Frontal cortex (tissue), 4 donors: ENCODE results near the gene LDLRAD4. TPM values are rescaled to one million over a fixed set of nuclear protein-coding genes. Genes with fewer than 3 reads are reported as not detected.

Source experiments
- DNase-seq, 2 donors: peaks; one replicate each; pipeline ENCODE4 v3.0.0; 2012; ENCODE audit warnings: low spot score in 2 of 2
- FAIRE-seq: peaks from 2 replicates; lab custom pipeline; 2012; peaks lifted over from hg19 to GRCh38; lab: Jason Lieb, UNC
- total RNA-seq: library from RNA; depleted of rRNA; stranded (reverse); fragments of >200 nt; gene quantifications from one replicate; pipeline ENCODE4 v1.2.3, GENCODE V29; 2014
- donor health status: control.
- donor health status: control.
- donor health status: control.

LDLRAD4 gene
- total RNA-seq, 1 donor from 2014 or later, result 60.7 TPM

DNA sequence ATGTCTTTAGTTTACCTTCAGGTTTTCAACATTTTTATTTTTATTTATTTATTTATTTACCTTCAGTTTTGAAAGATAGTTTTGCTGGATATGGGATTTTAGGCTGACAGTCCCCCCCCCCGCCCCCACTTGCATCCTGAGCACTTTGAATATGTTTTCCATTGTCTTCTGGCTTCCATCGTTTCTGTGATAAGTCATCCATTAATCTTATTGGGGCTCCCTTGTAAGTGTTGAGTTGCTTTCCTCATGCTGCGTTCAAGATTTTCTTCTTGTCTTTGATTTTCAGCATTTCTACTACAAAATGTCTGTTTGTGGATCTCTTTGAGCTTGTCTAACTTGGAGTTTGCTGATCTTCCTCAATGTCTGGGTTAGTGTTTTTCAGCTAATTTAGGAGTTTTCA is 19.4 kb upstream of the LDLRAD4 start:
- FAIRE-seq (no peak), DNase-seq (no peak)

DNA sequence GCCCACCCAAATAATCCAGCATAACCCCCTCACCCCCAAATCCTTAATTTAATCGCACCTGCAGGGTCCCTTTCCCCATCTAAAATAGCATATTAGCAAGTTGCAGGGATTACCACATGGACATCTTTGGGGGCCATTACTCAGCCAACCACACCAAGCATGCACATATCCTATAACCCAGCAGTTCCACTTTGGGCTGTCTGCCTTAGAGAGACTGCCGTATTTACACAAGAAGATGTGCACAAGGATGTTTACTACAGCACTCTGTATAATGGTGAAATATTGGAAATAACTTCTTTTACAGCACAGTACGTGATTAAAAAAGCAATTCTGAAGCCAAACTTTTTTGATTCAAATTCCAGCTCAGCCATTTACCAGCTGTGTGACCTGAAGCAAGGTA is 17.3 kb upstream of the LDLRAD4 start:
- DNase-seq (no peak), FAIRE-seq (no peak)

DNA sequence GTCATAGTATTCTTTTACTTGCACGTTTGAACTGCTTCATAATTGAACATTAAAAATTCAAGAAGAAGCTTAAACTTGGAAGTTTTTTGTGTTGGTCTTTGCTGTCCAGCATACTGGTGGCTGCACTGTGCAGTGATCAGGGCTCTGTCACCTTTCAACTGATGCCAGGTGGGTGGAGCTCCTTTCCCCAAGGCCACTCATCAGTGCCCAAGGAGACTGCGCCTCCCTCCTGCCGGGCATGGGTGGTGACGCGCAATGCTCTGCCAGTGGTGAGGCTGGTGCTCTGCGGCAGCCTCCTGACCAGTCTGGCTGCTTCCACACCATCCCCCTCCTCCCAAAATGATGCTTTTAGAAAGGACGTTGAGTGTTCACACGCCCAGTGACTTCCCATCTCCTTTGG is 16.0 kb upstream of the LDLRAD4 start:
- DNase-seq, result no peak
- FAIRE-seq, result no peak

DNA sequence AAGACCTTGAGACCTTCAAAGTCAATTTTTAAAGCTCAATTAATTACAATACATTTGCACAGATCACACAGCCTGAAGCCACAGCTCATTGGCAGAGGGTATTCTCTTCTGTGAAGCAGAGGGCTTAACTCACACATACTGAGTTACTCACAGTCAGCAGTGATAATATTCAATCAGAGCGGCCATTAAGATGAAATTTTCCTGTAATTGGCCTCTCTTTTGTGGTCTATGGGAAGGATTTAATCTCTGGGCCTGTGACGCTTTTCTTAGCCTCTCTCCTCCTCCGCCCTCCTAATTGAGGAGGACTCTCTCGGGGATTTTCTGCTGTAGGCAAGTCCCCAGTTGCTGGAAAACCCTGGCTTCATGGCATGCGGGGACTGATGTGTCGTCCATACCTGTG is 12.3 kb upstream of the LDLRAD4 start:
- no peak for DNase-seq
- FAIRE-seq, result no peak

DNA sequence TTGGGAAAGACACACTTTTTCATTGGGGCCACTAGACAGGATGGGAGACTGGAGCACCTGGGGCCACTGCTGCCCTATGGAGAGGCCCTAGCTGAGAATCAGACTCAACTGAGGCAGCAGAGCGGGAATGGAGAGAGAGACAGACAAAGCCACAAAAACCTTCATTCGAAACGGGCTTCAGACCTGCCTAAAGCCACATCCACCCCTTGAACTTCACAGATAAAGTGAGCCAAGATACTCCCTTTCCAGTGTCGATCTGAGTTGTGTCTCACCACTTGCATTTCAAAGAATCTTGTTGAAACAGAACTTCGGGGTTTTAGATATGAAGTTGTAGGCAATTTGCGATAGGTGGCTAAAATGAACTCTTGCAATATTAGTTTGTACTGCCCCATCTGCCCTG is 11.3 kb upstream of the LDLRAD4 start:
- FAIRE-seq, result no peak
- no peak for DNase-seq

GRCh38 chr18:13211534-13211933 is 7.0 kb upstream of the LDLRAD4 start:
- DNase-seq, result no peak

DNA sequence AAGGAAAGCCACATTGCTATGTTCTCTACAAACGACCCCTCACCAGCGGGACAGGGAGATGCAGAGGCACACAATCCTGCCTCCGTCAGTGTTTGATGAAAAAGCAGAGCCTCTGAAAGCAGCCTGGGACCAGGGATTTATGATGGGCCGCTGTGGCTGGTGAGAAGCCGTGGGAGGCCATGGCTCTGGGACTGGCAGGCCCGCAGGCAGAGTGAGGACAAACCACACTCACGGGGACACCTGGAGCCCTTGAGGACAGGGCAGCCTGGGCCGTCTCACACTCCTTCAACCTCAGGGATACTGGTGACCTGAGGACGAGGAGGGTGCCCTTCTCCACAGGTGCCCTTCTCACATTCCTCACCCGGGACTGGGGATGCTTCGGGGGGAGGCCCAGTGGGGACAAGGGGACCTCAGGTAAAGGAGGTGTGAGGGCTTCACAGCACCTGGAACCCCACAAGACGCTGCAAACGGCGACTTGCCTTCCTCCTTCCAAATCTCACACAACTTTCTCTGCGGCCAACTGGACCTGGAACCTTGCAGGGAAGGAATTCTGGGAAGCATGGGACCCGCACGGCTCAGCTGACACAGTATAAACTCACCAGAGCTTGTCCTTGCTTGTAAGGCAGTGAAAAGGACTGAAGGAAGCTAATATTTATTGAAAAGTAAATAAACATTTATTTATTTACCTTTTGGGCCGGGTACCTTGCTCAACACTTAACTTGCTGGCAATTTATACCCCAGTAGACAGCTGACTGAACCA is 5.3 kb upstream of the LDLRAD4 start:
- FAIRE-seq (no peak), DNase-seq (no peak)

More at GRCh38 chr18:13211534-13211933, 7.0 kb upstream of the LDLRAD4 start:
- no peak for FAIRE-seq

- no peak for FAIRE-seq
- no peak for DNase-seq
Observed at GRCh38 chr18:13214609-13215008, 4.0 kb upstream of the LDLRAD4 start.

DNA sequence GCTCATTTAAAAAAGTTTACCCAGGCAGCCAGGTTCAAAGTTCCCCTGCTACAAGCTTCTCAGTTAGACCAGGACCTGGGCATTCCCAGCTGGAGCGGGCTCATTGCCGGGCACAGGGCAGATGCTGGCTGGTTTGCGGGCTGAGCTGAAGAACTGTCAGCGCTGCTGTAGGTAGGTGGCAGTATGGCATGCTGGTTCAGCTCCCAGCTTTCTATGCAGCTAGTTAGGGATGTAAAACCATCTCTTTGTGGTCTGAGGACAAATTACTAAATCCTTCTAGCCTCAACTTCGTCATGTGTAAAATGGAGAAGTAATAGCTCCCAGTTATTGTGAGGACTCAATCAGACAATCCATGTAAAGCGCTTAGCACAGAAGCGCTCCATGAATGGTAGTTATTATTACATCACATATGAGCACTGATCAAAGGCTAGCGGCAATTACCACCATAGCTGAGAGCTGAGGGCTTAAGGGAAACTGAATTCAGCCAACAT is 2.4 kb upstream of the LDLRAD4 start:
- FAIRE-seq (peak; percentile 28), DNase-seq (peak; percentile 74 to 83)

DNA sequence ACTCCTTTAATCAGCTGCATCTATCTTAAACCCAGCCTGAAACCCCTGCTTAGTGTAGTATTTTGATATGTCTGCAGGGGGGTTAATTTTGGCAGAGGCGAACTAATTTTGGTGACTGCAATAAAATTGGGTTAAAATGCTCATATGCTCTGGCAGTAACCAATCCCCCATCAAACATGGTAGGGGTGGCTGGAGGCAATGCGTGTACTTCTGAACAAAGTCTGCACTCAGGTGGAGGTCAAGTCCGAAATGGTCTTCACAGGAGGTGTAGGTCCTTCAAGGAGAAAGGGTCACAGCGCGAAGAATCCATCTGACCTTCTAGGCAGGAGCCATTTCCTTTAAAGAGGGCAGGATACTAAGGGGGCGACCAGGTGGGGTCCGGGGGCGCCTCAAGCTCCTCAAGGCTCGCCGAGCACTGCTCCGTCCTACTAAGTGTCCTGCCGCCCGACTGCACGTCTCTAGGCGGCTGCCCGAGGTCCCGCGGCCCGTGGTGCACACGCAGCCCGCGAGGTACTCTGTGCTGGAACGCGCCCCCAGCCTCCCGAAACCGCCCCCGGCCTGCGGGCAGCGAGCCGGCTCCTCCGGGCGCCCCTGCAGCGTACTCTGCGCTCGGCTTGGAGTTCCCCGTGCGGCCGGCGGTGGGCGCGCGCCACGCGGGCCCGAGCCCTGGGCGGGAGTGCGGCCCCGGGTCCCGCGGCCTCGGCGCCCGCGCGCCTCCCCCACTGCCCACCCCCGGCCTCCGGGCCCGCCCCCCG is 1.7 kb upstream of the LDLRAD4 start:
- no peak for FAIRE-seq
- DNase-seq, result peak; percentile 71 to 78

DNA sequence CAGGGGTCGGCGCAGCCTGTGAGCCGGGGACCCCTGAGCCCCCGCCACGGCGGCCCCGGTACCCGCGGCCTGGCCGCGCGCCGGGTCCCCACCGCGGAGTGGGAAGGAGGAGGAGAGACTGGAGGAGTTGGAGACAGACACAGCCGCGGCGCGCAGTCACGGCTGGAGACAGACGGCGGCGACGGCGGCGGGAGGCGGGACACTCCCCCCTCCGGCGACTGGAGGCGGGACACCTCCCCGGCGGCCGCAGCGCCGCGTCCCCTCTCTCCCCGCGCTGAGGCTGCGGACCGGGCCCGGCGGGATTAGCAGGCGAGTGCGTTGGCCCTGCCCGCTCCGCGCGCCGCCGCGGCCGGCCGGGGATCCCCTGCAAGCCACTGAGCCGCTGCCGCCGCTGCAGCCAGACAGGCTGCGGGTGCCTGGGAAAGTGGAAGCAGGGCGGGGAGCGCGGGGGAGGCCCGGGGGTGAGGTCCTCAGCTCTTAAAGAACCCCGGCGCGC is 1.0 kb upstream of the LDLRAD4 start:
- no peak for FAIRE-seq
- peak; percentile 46 to 68 for DNase-seq

DNA sequence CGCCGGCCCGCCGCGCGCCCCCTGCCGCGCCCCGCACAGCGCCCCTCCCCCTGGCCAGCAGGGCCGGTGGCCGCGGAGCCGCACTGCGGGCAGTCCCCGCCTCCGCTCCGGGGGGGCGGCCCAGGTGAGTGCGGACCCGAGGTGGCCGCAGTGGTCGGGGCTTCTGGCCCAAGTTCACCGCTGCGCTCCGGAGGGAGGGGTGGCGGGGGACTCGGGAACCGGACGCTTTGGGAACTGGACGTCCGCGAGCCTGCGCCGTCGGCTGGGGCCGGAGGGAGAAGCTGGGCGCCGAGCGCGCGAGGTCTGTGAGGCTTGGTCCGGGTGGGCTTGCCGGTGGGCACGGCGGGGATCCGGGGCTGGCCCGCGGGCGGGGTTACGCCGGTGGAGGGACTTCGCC is 591 bp upstream of the LDLRAD4 start:
- FAIRE-seq, result no peak
- DNase-seq, result peak in 1 of 2 donors; percentile 58

- no peak for DNase-seq
- no peak for FAIRE-seq
Observed at GRCh38 chr18:13218997-13219396, 437 bp downstream of the LDLRAD4 start.

GRCh38 chr18:13219593-13220159 is 1.1 kb downstream of the LDLRAD4 start:
- DNase-seq (no peak), FAIRE-seq (no peak)

GRCh38 chr18:13220361-13220991 is 1.9 kb downstream of the LDLRAD4 start:
- DNase-seq (no peak), FAIRE-seq (no peak)

- DNase-seq, result no peak
- no peak for FAIRE-seq
Observed at GRCh38 chr18:13221869-13222855, 3.6 kb downstream of the LDLRAD4 start.

GRCh38 chr18:13222856-13223281 is 4.3 kb downstream of the LDLRAD4 start:
- no peak for FAIRE-seq
- DNase-seq, result no peak

DNA sequence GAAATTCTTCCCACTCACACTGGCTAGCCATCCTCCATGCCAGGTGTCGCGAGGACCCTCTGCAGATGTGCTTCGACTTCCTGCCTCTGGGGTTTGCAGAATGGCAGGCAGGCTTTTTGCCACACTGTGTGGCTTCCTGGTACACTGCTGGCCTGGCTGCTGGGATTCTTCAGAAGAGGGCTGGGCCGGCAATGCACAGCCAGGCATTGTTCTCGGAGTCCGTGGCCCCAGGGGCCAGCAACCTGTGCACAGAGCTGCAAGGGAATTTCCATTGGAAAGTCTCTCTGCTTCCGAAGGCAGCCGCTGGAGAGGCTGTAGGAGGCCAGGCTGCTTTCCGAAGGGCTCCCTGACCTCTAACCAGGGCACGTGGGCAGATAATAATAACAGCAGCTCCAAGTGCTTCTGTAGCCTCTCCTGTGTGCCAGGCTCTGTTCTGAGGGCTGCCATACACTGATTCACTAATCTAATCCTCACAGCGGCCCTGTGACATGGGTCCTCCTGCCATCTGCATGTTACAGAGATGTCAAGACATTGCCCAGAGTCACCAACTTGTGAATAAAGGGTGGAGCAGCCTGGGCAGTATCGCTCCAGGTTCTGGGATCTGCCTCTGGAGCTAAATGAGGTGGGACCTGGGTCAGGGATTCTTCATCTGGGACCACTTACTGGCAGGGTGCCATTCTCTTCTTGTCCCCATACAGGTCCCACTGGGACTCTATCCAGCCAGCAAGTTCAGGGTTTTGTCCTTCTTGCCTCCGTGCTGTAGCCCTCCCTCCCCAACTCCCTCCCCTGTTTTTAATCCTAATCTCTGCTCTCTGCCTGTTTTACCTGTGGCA is 5.0 kb downstream of the LDLRAD4 start:
- DNase-seq (no peak), FAIRE-seq (no peak)
